ENCODE measurements around the gene USP16.
A peak's percentile ranks its signal among the peaks of the same experiment; 100 is the strongest.
"Not testable (repeated sequence)": the region's sequence is repeated elsewhere in the genome, so short reads cannot be mapped to it uniquely, and the experiment has no call there.

USP16 gene

DNA sequence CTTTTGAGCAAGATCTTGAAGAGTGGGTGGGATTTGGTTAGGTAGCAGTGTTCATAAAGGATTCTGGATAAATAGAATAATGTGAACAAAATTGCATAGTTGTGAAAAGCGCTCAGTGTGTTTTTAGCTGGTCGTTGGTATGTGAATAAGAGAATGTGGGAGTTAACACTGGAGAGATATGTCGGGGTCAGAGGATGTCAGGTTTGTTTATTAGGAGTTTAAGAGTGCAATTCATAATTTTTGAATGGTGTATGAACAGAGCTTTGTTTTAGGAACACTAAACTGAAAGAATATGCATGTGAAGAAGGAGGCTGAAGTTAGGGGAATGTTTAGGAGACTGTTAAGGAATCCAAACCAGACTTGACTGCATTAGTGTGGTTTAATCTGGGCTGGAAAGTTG is 9.4 kb downstream of the USP16 start:
- no peak for ATAC-seq

GRCh38 chr21:29034678-29035077 is 10.2 kb downstream of the USP16 start:
- no peak for ATAC-seq

DNA sequence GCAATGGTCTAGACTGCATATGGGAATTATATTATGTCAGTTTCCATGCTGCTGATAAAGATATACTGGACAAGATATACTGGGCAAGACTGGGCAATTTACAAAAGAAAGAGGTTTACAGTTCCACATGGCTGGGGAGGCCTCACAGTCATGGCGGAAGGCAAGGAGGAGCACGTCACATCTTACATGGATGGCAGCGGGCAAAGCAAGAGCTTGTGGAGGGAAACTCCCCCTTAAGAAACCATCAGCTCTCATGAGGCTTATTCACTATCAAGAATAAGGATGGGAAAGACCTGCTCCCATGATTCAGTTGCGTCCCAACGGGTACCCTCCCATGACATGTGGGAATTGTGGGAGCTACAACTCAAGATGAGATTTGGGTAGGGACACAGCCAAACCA is 27.8 kb downstream of the USP16 start:
- no peak for ATAC-seq

GRCh38 chr21:29053011-29053553 is 28.6 kb downstream of the USP16 start:
- ATAC-seq, result no peak

DNA sequence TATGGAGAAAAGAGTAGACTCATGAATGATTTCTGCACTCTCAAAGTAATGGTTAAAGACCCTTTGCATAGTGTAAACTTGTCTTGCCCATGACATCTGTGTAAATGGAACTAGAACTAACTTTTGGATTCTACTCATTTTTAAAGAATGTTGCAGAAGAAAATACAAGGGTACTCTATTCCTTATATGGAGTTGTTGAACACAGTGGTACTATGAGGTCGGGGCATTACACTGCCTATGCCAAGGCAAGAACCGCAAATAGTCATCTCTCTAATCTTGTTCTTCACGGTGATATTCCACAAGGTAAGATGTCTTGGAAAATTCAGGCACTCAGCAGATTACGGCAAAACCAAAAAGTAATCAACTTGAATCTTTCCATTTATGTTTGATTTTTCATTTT is 29.2 kb downstream of the USP16 start:
- no peak for ATAC-seq

DNA sequence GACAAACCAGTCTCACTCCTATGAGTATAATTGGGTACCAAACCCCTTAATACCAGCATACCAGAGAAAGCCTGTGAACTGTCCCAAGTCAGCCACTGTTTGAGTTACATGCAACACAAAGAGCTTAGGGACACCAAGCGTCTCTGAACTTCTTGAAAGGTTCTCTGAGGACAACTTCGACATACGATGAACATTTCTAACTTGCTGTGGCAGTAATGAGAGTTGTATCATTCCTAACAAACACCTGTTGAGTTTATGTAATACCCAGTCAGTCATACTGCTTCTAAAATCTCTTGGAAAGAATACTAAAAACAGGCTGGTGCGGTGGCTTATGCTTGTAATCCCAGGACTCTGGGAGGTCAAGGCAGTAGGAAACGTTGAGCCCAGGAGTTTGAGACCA is 30.6 kb downstream of the USP16 start:
- no peak for ATAC-seq

- ATAC-seq, result no peak
These were observed 31.5 kb downstream of the USP16 start for GRCh38 chr21:29056005-29056404.

- no peak for ATAC-seq
These were observed 32.1 kb downstream of the USP16 start for GRCh38 chr21:29056538-29057050.

DNA sequence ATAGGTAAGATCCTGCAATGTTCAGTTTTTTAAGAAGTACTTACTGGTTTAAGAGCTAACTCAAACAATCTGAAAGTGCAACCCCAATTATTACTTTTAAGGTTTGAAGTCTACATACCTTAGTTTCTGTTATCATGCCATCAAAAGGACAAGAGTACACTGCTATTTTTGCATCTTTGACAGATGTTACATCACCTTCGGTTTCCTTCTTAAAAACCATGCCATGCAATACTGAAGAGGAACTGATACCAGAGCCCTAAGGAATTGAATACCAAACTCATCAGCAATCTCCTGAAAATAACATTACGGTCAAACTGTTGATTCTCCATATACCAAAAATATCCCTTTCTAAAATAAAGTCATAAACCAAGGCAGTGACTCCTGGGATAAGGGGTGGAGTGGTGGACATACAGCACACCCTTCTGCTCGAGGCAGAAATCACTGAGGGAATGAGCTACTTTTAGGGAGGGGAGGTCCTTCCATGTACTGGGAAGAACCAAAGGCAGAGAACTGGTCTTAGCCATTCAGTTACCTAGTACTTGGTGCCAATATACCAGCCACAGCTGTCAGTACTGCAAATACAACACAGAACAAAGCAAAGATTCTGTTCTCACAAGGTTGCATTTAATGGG is 40.5 kb downstream of the USP16 start:
- ATAC-seq, result no peak

DNA sequence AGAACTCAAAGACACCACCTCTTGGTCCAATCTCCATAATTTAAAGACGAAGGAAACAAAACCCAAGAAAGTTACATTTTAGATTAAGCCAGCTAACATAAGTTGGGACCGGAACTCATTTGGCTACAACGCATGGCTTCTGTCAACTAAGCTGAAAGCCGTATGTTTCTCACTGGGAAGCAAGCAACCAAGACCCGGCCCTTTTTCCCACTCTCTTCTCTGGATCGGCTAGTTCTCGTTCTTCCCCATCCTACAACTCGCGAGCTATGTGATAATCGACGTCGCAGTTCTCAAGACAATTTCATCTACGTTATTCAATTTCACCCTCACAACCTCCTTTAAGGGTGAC is 48.4 kb downstream of the USP16 start:
- no peak for ATAC-seq

- ATAC-seq, result peak; percentile 92 to 95
These were observed 48.9 kb downstream of the USP16 start, which contains the start of gene CCT8 for GRCh38 chr21:29073222-29074006. TSS of gene CCT8 (minus strand) at chr21:29073648. CDS start at chr21:29073590, 58 bp downstream.

- peak; percentile 8 to 14 for ATAC-seq
These were observed 49.5 kb downstream of the USP16 start for GRCh38 chr21:29074007-29074376.

- no peak for ATAC-seq
These were observed 50.3 kb downstream of the USP16 start for GRCh38 chr21:29074783-29075182.

DNA sequence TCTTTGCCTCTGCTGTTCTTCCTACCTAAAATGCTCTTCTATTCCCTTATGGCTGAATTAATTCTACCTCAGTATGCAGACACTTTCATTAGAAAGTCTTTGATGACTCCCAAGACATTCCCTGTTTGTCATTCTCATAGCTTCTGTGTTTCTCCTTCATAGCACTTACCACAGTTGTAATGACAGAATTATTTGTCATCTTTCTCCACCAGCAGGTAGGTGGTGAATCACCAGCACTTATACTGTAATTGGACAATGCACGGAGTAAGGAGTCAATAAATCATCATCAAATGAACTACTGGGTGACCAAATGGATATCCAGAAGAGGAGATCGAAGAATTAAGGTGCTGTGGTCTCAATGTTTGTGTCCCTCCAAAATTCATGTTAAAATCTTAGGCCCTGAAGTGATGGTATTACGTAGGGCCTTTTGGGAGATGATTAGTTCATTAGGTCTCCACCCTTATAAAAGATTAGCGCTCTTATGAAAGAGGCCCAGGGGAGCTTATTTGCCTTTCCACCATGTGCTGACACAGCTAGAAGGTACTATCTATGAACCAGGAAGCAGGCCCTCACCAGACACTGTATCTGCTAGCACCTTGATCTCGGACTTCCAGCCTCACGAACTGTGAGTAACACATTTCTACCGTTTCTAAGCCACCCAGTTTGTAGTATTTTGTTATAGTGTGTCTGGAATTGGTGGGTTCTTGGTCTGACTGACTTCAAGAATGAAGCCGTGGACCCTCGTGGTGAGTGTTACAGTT is 51.4 kb downstream of the USP16 start:
- ATAC-seq, result no peak

DNA sequence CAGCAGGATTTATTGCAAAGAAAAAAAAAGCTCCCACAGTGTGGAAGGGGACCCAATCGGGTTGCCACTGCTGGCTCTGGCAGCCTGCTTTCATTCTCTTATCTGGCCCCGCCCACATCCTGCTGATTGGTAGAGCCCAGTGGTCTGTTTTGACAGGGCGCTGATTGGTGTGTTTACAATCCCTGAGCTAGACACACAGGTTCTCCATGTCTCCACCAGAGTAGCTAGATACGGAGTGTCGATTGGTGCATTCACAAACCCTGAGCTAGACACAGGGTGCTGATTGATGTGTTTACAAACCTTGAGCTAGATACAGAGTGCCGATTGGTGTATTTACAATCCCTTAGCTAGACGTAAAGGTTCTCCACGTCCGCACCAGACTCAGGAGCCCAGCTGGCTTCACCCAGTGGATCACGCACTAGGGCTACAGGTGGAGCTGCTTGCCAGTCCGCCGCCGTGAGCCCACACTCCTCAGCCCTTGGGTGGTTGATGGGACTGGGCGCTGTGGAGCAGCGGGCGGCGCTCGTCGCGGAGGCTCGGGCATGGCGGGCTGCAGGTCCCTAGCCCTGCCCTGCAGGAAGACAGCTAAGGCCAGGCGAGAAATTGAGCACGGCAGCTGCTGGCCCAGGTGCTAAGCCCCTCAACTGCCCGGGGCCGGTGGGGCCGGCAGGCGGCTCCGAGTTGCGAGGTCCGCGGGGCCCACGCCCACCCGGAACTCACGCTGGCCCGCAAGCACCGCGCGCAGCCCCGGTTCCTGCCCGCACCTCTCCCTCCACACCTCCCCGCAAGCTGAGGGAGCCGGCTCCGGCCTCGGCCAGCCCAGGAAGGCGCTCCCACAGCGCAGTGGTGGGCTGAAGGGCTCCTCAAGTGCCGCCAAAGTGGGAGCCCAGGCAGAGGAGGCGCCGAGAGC is 52.5 kb downstream of the USP16 start:
- ATAC-seq, result not testable (repeated sequence)

- no peak for ATAC-seq
These were observed 53.2 kb downstream of the USP16 start for GRCh38 chr21:29077651-29078090.

DNA sequence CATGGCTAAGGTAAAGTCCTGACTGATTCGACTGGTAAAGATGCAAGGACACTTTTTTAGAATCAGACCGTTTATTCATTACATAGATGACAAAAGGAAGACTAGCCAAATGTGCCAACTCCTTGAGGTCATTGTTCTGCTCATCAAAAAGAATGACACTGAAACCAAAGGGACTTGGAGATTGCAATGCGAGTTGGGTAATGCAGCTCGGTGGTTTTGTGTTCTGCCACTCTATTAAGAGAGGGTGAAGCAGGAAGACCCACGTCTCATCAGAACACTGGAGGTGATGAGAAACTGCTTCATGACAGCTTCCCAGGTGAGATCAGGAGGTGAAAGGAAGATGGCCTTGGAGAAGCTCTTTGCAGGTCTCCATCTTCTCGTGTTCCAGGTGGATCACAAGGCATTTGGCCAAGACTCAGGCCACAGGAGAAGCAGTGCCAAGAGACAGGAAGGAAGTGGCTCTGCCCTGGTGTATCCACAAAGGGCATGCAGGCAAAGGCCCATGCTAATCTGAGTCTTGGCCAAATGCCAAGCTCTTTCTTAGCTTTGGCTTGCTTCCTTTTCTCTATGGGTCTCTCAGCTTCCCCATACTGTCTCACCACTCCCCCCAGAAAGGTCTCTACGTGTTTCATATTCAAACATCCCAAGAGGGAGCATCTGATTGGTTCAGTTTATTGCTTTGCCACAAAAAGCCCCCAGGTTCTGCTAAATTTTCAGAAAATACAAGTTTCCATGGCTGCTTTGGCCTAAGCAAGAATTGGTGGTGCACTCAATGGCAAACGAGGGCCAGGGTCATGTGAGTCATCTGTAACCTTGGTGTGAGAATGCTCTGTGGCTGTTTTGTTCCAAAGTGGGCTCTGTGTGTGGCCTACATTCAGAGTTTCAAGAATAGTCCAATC is 54.6 kb downstream of the USP16 start:
- peak; percentile 55 to 66 for ATAC-seq

DNA sequence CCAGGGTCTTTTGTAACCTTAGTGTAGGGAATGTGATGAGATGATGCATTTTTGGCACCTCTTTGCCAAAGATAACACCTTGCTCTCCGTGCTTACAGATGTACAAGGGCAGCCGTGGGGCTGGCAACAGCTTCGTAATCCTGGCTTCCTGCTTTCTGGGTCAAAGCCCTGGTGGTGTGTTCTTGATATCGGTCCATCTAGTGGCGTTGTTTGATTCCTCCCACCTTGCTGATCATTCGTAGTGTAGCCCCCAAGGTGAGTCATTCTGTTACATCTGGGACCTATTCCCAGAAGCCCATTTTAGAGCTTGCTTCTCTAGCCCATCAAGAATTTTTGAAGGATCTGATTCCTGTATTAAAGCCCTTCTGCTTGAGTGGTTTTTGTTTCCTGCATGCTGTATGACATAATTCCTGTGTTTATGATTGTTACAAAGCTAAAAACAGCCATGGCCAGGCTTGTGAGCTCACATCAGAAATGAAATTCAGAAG is 56.0 kb downstream of the USP16 start:
- no peak for ATAC-seq

DNA sequence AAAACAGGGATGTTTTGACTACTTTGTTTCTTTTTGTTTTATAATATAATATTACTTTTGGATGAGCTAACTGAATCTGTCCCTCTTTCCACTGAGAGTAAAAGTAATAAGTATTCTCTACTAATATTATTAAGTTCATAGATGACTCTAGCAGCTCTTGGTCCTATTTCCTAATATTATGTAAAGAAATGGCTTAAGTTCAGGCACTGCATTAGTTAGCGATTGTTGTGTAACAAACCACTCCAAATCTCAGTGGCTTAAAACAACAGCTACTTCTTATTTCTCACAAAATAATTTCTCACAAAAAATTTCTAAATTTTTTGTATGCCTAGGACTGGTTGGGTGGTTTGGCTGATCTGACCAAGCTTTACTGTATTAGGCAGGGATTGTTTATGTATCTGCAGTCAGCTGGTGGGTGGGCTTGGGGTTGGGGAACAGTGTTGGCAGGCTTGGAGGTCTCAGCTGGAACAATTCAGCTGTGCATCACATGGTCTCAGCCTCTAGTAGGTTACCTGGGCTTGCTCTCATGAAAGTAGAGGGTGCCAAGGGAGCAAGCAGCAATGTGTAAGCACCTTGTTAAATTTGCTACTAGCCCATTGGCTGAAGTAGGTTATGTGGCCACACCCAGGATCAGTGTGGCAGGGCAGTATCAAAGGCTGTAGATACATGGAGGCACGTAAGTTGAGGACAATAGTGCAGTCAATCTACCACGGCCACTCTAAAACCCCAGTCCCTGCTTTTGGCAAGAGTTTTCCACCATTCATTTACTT is 57.8 kb downstream of the USP16 start:
- ATAC-seq, result no peak

DNA sequence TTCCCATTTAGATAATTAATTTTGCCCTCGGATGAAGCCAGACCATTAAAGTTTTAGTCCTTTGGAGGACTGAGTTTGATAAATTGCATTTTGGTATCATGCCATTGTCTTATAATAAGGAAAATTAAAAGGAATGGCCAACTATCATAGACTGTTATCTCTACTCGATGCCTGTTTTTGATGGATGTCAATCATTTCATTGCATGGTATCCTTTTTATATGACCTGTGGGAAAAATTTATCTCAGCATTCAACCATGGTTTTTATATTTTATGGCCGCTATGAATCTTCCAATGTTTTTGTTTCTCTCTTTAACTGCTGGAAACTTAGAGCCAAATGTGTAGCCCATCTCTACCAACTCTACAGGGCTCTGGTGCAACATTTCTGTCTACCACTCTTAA is 58.8 kb downstream of the USP16 start:
- ATAC-seq, result no peak
